Measurements from ENCODE around the gene TRAPPC12.
A peak's percentile ranks its signal among the peaks of the same experiment; 100 is the strongest.

The TRAPPC12 gene

DNA sequence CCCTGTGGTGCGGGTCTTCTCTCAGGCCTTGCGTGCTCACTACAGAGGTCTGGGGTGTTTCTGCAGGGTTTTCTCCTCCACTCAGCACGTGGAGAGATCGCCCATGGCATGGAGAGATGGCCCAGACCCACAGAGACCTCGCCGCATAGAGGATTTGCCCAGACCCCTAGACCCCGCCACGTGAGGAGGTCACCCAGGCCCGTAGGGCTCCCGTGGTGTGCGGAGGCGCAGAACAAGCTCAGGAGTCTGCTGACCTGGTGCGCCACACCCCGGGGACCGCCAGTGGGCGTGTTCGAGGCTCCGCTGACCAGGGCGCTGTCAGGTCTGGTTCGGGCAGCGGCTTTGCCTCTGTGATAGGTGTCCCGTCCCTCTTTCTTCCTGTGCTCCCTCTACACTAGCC lies 75.3 kb downstream of the TRAPPC12 start:
- Histone ChIP-seq H3K4ac (ENCODE audit: low read length) (no peak overlapping the region), H3K79me1 (ENCODE audit: low read depth, low read length) (no peaks in the 10 kb centered on the region), H2BK5ac (ENCODE audit: low read length) (no peak overlapping the region), H3K4me1 (ENCODE audit: control insufficient read depth in 2 of 2, insufficient read depth in 1 of 2, low read depth in 1 of 2, low read length in 2 of 2) (peaks cover 0 to 10% of the 10 kb centered on the region in 2 donors), H3K9me3 (replicated peaks in 1 of 2; ENCODE audit: control insufficient read depth in 2 of 2, insufficient read depth in 1 of 2, low read depth in 1 of 2, low read length in 2 of 2) (peaks cover 0 to 6% of the 10 kb centered on the region in 2 donors), H2BK12ac (ENCODE audit: low read length) (no peak overlapping the region), H2AK5ac (ENCODE audit: low read depth, low read length) (no peak overlapping the region), H3K23ac (ENCODE audit: low read depth, low read length, poor library complexity) (no peak overlapping the region), H3K4me3 (ENCODE audit: low read length in 2 of 2) (no peak overlapping the region), H3K9ac (ENCODE audit: low read depth, low read length, poor library complexity) (peak overlapping the region; percentile 33), H4K91ac (ENCODE audit: low read depth, low read length, poor library complexity) (no peak overlapping the region), H3K14ac (ENCODE audit: low read length) (peak overlapping the region; percentile 33), H3K4me2 (ENCODE audit: insufficient read depth, low read length, poor library complexity, severe bottlenecking) (no peak overlapping the region), H3K27me3 (ENCODE audit: control insufficient read depth in 3 of 3, insufficient read depth in 3 of 3, low read depth in 1 of 3, low read length in 3 of 3) (no peaks in the 10 kb centered on the region), H2BK15ac (ENCODE audit: low read length) (no peak overlapping the region), H4K8ac (ENCODE audit: low read depth, low read length) (no peak overlapping the region), H3K18ac (ENCODE audit: low read length) (peak overlapping the region; percentile 83), H3K36me3 (replicated peaks in 1 of 2; ENCODE audit: control insufficient read depth in 2 of 2, insufficient read depth in 2 of 2, low read length in 2 of 2) (peaks cover 13 to 70% of the 10 kb centered on the region in 2 donors), H2AFZ (ENCODE audit: low read length) (no peak overlapping the region), H2BK120ac (ENCODE audit: low read depth, low read length) (no peak overlapping the region), H3K27ac (replicated peaks; ENCODE audit: low read length) (no peak overlapping the region)
- DNase-seq (ENCODE audit: low spot score) = no peak
- no CpG with 5 or more reads among the region's 22 CpGs for WGBS, 2 donors (ENCODE audit: extremely low coverage in 2 of 2, insufficient read length in 2 of 2, insufficient replicate concordance in 1 of 2)

DNA sequence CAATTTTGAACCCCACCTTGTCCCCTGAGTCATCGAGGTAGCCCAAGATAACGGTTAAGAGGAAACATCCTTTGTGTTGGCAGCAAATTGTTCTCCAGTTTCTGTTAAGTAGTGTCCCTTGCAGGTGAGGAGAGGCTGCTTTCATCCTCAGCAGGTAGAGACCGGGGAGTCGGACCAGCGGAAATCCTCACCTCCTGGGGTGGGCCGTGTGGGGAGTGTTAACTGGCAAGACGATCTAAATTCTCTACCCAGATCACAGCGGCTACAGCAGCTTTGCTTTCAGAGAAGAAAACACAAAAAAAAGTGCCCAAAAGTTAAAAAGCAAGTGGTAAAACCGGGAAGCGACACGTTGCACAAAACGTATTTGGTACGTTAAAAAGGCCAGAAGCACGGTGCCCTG lies 76.6 kb downstream of the TRAPPC12 start:
- no peaks in the 10 kb centered on the region for H3K27me3 ChIP-seq (ENCODE audit: control insufficient read depth in 3 of 3, insufficient read depth in 3 of 3, low read depth in 1 of 3, low read length in 3 of 3)
- H4K8ac ChIP-seq (ENCODE audit: low read depth, low read length) = no peak overlapping the region
- H3K4me2 ChIP-seq (ENCODE audit: insufficient read depth, low read length, poor library complexity, severe bottlenecking) = no peak overlapping the region
- no peak overlapping the region for H2BK12ac ChIP-seq (ENCODE audit: low read length)
- H3K9ac ChIP-seq (ENCODE audit: low read depth, low read length, poor library complexity) = no peak overlapping the region
- H2BK120ac ChIP-seq (ENCODE audit: low read depth, low read length) = no peak overlapping the region
- no peak overlapping the region for H3K18ac ChIP-seq (ENCODE audit: low read length)
- no peak overlapping the region for H3K4ac ChIP-seq (ENCODE audit: low read length)
- H4K91ac ChIP-seq (ENCODE audit: low read depth, low read length, poor library complexity) = no peak overlapping the region
- no CpG with 5 or more reads among the region's 14 CpGs for WGBS, 2 donors (ENCODE audit: extremely low coverage in 2 of 2, insufficient read length in 2 of 2, insufficient replicate concordance in 1 of 2)
- DNase-seq (ENCODE audit: low spot score) = no peak
- H3K4me3 ChIP-seq (ENCODE audit: low read length in 2 of 2) = no peak overlapping the region
- no peak overlapping the region for H3K23ac ChIP-seq (ENCODE audit: low read depth, low read length, poor library complexity)
- H3K27ac ChIP-seq (replicated peaks; ENCODE audit: low read length) = no peak overlapping the region
- H3K36me3 ChIP-seq (replicated peaks in 1 of 2; ENCODE audit: control insufficient read depth in 2 of 2, insufficient read depth in 2 of 2, low read length in 2 of 2) = peaks cover 13 to 62% of the 10 kb centered on the region in 2 donors
- H2AFZ ChIP-seq (ENCODE audit: low read length) = no peak overlapping the region
- H3K79me1 ChIP-seq (ENCODE audit: low read depth, low read length) = no peaks in the 10 kb centered on the region
- H2BK15ac ChIP-seq (ENCODE audit: low read length) = no peak overlapping the region
- H3K4me1 ChIP-seq (ENCODE audit: control insufficient read depth in 2 of 2, insufficient read depth in 1 of 2, low read depth in 1 of 2, low read length in 2 of 2) = peaks cover 0 to 10% of the 10 kb centered on the region in 2 donors
- no peak overlapping the region for H2BK5ac ChIP-seq (ENCODE audit: low read length)
- no peak overlapping the region for H3K14ac ChIP-seq (ENCODE audit: low read length)
- H3K9me3 ChIP-seq (replicated peaks in 1 of 2; ENCODE audit: control insufficient read depth in 2 of 2, insufficient read depth in 1 of 2, low read depth in 1 of 2, low read length in 2 of 2) = peaks cover 0 to 6% of the 10 kb centered on the region in 2 donors
- H2AK5ac ChIP-seq (ENCODE audit: low read depth, low read length) = no peak overlapping the region

DNA sequence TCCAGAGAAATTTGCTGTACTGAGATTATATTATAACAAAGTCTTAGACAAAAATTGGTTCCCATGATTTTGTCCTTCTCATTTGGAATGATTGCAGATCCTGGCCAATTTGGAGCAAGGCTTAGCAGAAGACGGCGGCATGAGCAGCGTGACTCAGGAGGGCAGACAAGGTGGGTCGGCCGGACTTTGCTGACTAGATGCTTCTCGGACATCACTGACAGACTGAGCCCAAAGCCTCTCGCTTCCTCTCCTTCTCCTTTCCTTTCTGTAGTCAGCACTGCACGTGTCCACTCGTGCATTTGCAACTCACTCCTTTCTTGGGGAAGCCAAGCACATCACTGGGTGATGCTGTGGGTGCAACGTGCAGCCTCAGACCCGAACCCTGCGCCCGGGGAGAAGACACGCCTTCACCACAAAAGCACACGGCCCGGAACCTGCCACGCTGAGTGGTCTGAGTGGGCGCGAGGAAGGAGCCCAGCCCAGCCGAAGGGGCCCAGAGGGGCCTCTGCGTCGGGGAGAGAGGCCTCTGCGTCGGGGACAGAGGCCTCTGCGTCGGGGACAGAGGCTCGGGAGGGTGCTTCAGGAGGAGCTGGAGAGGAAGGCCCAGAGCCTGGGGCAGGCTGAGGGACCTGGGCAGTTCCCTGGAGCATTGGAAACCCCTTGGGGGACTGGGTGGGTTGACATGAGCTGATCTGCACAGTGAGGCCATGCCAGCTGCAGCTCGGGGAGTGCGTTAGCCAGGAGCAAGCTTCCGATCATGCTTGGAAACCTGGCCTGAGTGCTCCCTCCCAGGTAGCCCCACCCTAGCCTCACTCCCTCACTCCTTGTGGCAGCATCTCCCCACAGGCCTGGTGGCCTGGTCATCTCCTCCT lies 78.3 kb downstream of the TRAPPC12 start:
- H3K4ac ChIP-seq (ENCODE audit: low read length) = no peak overlapping the region
- peak overlapping the region; percentile 29 for H2BK5ac ChIP-seq (ENCODE audit: low read length)
- H3K79me1 ChIP-seq (ENCODE audit: low read depth, low read length) = no peaks in the 10 kb centered on the region
- H3K4me2 ChIP-seq (ENCODE audit: insufficient read depth, low read length, poor library complexity, severe bottlenecking) = no peak overlapping the region
- no peak overlapping the region for H2BK12ac ChIP-seq (ENCODE audit: low read length)
- H3K23ac ChIP-seq (ENCODE audit: low read depth, low read length, poor library complexity) = peak overlapping the region; percentile 57
- H3K4me1 ChIP-seq (ENCODE audit: control insufficient read depth in 2 of 2, insufficient read depth in 1 of 2, low read depth in 1 of 2, low read length in 2 of 2) = peaks cover 0 to 6% of the 10 kb centered on the region in 2 donors
- H3K14ac ChIP-seq (ENCODE audit: low read length) = no peak overlapping the region
- H3K9ac ChIP-seq (ENCODE audit: low read depth, low read length, poor library complexity) = no peak overlapping the region
- H3K36me3 ChIP-seq (replicated peaks in 1 of 2; ENCODE audit: control insufficient read depth in 2 of 2, insufficient read depth in 2 of 2, low read length in 2 of 2) = peaks cover 16 to 57% of the 10 kb centered on the region in 2 donors
- H4K91ac ChIP-seq (ENCODE audit: low read depth, low read length, poor library complexity) = no peak overlapping the region
- WGBS, 2 donors (ENCODE audit: extremely low coverage in 2 of 2, insufficient read length in 2 of 2, insufficient replicate concordance in 1 of 2) = no CpG with 5 or more reads among the region's 30 CpGs
- H2AK5ac ChIP-seq (ENCODE audit: low read depth, low read length) = peak overlapping the region; percentile 38
- no peak overlapping the region for H4K8ac ChIP-seq (ENCODE audit: low read depth, low read length)
- no peaks in the 10 kb centered on the region for H3K27me3 ChIP-seq (ENCODE audit: control insufficient read depth in 3 of 3, insufficient read depth in 3 of 3, low read depth in 1 of 3, low read length in 3 of 3)
- H3K18ac ChIP-seq (ENCODE audit: low read length) = no peak overlapping the region
- H2BK120ac ChIP-seq (ENCODE audit: low read depth, low read length) = no peak overlapping the region
- H2AFZ ChIP-seq (ENCODE audit: low read length) = no peak overlapping the region
- H3K27ac ChIP-seq (replicated peaks; ENCODE audit: low read length) = no peak overlapping the region
- no peak for DNase-seq (ENCODE audit: low spot score)
- no peak overlapping the region for H2BK15ac ChIP-seq (ENCODE audit: low read length)
- peaks cover 0 to 6% of the 10 kb centered on the region in 2 donors for H3K9me3 ChIP-seq (replicated peaks in 1 of 2; ENCODE audit: control insufficient read depth in 2 of 2, insufficient read depth in 1 of 2, low read depth in 1 of 2, low read length in 2 of 2)
- H3K4me3 ChIP-seq (ENCODE audit: low read length in 2 of 2) = no peak overlapping the region

DNA sequence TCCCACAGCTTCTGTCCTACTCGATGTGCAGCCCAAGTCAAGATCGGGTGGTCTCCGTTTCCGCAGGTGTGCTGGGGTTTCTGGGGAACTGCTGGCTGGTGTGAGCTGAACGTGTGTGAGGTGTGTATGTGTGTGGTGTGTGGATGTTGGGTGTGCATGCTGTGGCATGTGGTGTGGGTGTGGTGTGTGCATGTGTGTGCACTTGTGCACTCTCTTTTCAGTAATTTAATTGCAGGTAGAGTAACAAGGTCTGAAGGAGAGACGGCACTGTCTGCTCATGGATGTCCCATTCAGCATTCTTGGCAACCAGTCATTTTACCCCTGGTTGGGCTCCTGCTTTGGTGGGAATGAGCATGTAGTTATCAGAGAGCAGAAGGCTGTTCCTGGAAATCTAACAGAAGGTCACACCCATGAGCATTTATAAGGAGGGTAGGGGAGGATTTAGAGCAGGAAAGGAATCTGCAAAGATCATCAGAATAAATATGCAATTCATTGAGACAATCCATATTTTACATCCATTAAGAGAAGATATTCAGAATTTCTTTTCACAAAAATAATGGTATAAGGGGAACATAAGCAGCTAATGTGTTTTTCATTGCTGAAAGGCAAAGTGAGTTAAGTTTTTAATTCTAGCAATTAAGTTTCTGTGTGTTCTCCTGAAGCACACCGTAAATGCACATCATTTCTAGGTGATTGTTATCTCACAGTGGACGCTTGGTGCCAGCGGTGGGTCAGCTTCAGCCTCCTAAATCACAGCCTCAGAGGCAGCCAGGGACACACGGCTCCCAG lies 79.1 kb downstream of the TRAPPC12 start:
- no peak overlapping the region for H2BK5ac ChIP-seq (ENCODE audit: low read length)
- H3K27ac ChIP-seq (replicated peaks; ENCODE audit: low read length) = no peak overlapping the region
- H3K4ac ChIP-seq (ENCODE audit: low read length) = no peak overlapping the region
- no peak overlapping the region for H2AK5ac ChIP-seq (ENCODE audit: low read depth, low read length)
- no peak overlapping the region for H3K18ac ChIP-seq (ENCODE audit: low read length)
- peaks cover 0 to 5% of the 10 kb centered on the region in 2 donors for H3K9me3 ChIP-seq (replicated peaks in 1 of 2; ENCODE audit: control insufficient read depth in 2 of 2, insufficient read depth in 1 of 2, low read depth in 1 of 2, low read length in 2 of 2)
- no peak overlapping the region for H3K4me3 ChIP-seq (ENCODE audit: low read length in 2 of 2)
- no peaks in the 10 kb centered on the region for H3K27me3 ChIP-seq (ENCODE audit: control insufficient read depth in 3 of 3, insufficient read depth in 3 of 3, low read depth in 1 of 3, low read length in 3 of 3)
- H3K9ac ChIP-seq (ENCODE audit: low read depth, low read length, poor library complexity) = peak overlapping the region; percentile 30
- no peak overlapping the region for H2BK15ac ChIP-seq (ENCODE audit: low read length)
- H3K4me2 ChIP-seq (ENCODE audit: insufficient read depth, low read length, poor library complexity, severe bottlenecking) = no peak overlapping the region
- no peak overlapping the region for H3K14ac ChIP-seq (ENCODE audit: low read length)
- H3K4me1 ChIP-seq (ENCODE audit: control insufficient read depth in 2 of 2, insufficient read depth in 1 of 2, low read depth in 1 of 2, low read length in 2 of 2) = peaks cover 0 to 4% of the 10 kb centered on the region in 2 donors
- H2BK12ac ChIP-seq (ENCODE audit: low read length) = no peak overlapping the region
- no peaks in the 10 kb centered on the region for H3K79me1 ChIP-seq (ENCODE audit: low read depth, low read length)
- H3K23ac ChIP-seq (ENCODE audit: low read depth, low read length, poor library complexity) = peak overlapping the region; percentile 57
- no peak for DNase-seq (ENCODE audit: low spot score)
- H2AFZ ChIP-seq (ENCODE audit: low read length) = no peak overlapping the region
- no CpG with 5 or more reads among the region's 10 CpGs for WGBS, 2 donors (ENCODE audit: extremely low coverage in 2 of 2, insufficient read length in 2 of 2, insufficient replicate concordance in 1 of 2)
- H4K8ac ChIP-seq (ENCODE audit: low read depth, low read length) = no peak overlapping the region
- peaks cover 14 to 56% of the 10 kb centered on the region in 2 donors for H3K36me3 ChIP-seq (replicated peaks in 1 of 2; ENCODE audit: control insufficient read depth in 2 of 2, insufficient read depth in 2 of 2, low read length in 2 of 2)
- H2BK120ac ChIP-seq (ENCODE audit: low read depth, low read length) = no peak overlapping the region
- no peak overlapping the region for H4K91ac ChIP-seq (ENCODE audit: low read depth, low read length, poor library complexity)

Data from neuronal stem cell (in vitro differentiated cells).